GM12872 (cell line): ENCODE data around the gene FBXO42.

Source experiments
- TF ChIP-seq, protein P1 (sequence below): IDR thresholded peaks from 3 replicates; pipeline ENCODE4 v1.5.1; 2011; ENCODE audit warnings: low read depth, mild to moderate bottlenecking, low read length, moderate library complexity; ENCODE audit not compliant: insufficient read depth

The FBXO42 gene

DNA sequence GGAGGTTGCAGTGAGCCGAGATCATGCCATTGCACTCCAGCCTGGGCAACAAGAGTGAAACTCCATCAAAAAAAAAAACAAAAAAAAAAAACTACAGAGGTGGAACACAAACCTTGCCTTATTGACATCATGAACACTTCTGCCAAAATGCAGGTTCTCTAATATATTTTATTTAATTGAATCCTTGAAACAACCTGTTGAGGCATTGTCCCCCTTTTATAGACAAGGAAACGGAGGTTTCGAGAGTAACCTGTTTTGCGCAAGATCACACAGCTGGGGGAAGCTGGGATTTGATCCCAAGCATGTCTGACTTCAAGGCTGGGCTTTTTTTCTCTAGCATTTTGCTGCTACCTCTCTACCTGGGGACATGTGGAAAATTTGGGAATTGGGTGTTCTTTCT is 17.5 kb upstream of the FBXO42 start:
- TF ChIP-seq, protein P1, sequence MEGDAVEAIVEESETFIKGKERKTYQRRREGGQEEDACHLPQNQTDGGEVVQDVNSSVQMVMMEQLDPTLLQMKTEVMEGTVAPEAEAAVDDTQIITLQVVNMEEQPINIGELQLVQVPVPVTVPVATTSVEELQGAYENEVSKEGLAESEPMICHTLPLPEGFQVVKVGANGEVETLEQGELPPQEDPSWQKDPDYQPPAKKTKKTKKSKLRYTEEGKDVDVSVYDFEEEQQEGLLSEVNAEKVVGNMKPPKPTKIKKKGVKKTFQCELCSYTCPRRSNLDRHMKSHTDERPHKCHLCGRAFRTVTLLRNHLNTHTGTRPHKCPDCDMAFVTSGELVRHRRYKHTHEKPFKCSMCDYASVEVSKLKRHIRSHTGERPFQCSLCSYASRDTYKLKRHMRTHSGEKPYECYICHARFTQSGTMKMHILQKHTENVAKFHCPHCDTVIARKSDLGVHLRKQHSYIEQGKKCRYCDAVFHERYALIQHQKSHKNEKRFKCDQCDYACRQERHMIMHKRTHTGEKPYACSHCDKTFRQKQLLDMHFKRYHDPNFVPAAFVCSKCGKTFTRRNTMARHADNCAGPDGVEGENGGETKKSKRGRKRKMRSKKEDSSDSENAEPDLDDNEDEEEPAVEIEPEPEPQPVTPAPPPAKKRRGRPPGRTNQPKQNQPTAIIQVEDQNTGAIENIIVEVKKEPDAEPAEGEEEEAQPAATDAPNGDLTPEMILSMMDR: no peak

DNA sequence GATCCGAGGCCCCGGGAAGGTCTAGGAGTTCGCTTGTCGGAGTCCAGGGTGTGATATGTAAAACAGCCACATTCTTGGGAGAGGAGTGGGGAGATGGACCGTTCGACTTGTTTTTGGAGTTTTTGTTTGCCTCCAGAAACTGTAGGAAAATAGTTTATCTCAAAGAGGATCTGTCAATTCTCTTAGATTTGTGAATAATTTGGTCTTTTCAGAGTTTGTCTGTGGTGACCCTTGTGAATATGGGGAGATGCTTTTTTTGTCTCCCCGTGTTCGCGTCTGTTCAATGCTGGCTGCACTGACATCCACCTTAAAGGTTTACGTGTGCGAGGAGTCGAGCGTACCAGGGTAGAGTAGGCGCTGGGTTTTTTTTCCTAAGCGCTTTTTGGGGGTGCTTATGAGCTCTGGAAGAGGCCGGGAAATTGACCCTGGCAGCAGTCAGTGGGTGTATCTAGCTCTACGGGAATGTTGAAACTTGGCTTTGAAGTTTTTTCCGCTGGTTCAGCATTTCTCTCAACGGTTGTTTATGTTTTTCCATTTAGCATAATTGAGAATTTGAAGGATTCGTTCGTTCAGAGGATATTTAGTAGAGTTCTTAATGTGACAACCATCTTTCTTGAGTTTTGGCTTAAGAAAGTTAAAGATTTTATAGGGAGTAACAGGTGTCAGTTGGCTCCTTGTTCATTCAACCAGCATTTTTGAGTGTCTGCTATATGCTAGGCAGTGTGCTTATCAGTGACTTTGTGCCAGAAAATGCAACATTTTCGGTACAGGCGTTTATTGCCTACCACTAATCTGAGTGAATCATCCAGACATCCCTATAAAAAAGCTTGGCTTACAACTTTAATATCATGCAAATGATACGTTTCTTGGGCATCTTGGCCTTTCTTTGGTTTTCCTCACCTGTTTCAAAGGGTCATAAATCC is 15.9 kb upstream of the FBXO42 start:
- TF ChIP-seq, protein P1: no peak

DNA sequence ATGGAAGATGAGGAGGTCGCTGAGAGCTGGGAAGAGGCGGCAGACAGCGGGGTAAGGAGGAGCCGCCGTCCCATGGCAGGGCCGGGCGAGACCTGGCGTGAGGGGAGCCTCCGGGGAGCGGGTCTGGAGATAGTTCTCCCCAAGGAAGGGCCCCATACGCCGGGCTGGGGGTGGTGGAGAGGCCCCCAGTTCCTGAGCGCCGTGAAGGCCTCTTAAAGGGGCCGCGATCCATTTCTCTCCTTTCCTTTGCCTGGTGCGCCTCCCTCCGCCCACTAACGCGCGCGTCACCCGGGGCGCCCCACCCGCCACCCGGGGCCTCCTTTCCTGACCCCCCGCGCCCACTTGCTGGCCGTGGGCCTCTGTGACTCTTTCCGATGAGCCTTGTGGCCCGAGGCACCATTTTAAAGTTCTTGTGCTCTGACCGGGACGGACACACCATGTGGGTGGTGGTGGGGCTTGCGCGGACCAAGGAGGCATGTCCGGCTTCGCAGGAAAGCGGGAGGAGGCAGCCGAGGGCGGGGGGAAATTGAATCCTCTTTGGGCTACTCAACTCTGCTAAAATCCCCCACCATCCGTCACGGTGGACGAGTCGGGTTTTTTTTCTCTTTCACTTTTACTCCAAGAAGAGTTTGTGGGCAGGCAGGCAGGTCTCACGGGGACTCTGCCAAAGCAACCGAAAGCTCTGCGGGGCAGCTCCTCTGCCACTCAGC is 15.1 kb upstream of the FBXO42 start:
- TF ChIP-seq, protein P1: no peak

DNA sequence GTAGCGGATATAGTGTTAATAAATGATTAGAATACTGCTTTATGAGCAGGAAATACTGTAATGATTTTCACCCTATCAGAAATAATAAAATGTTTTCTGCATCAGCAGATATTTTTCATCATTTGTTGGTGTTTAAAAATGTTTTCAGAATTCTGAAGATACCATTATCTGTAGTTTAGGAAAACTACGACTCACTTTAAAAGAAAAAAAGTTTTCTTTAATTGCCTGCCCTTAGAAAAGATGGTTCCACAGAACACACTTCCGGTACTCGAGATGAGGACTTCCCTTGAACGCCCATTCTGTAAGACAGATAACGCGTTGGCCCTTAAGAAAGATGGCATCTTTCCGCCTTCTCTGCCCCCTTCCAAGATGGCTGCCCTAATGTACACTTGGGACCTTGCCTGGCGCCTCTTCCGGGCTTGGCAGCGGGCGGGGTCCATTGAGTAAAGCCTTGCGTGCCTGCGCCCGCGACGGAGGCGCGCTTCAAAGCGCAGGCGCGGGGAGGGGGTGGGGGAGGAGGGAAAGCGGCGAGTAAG is 14.5 kb upstream of the FBXO42 start, which contains the start of gene SZRD1:
Gene SZRD1, plus strand, starts transcription at position 521 of the 536 bp plus-strand sequence. CDS start 16 bp downstream, outside the sequence.
- TF ChIP-seq, protein P1: no peak

DNA sequence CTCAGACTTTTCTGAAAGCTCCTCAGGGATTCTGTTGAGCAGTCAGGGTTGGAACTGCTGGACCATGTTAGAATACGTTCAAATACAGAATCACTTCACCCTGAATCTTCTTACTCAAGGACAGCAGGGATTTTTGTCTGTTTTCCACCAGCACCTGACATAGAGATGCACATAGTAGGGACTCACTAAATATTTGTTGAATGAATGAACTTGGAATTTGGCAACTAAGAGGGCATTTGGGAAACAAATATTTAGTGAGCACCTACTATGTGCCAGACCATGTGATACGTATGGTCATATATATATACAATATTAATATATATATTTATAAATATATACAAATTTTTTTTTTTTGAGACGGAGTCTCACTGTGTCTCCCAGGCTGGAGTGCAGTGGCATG is 4.6 kb upstream of the FBXO42 start:
- TF ChIP-seq, protein P1: no peak

DNA sequence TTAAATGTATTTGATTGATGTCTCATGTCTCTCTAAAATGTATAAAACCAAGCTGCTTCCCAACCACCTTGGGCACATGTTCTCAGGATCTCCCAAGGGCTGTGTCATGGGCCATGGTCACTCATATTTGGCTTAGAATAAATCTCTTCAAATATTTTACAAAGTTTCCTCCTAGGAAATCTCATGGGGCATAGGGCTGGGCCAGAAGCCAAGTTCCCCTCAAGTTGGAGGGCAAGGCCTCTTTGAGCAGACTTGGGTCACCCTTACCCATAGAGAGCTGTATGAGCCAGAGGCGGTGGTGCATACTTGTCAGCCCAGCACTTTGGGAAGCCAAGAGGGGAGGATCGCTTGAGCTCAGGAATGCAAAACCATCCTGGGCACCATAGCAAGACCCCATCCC is 2.3 kb upstream of the FBXO42 start:
- TF ChIP-seq, protein P1: no peak
